ENCODE data around the gene MAGEF1. TPM values are rescaled to one million over a fixed set of nuclear protein-coding genes. Genes with fewer than 3 reads are reported as not detected.

The MAGEF1 gene
- total and polyA plus RNA-seq, 2 of the 13 experiments (the other 11 are each of a cell fraction or from before 2014, with no cell fraction given) = 26.0 to 62.4 TPM

DNA sequence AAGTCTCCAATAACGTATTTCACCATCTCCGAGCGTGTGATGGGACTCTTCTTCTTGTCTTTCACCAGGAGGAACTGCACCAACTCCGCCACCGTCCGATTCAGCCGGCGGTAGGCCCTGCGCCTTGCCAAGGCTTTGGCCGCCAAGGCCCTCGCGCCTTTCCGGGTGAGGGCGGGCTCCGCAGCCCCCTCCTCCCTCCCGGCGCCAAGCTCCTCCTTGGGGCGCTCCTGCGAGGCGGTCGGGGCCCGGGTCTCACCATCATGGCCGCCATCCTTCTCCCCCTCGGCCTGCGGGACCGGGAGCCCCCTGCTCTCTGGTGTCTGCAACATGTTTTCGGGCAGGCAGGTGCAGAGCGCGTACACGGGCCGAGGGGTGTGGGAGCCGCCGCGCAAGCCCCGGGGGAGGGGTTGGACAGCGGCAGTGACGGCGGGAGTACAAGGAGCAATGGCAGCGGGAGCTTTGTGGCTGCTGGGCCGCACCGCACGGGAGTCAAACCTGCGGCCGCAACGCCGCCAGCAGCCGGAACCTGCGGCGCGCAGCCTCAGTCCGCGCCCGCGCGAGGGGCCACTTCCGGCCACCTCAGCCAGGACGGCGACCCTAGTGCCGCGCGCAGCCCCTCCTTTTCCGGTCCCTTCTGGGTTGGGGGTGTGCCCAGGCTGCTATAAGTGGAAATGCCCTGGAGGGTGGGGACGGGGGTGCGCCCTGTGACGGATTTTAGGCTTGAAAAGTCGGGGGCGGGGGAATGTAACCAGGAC, at the start of gene MAGEF1 (continued):
- TF ChIP-seq ZBTB38 (CRISPR knock-in tag; IDR thresholded peaks at IDR 0.05) (peak; percentile 57; the same call in 1 of the 2 replicates), PAF1 (CRISPR knock-in tag; IDR thresholded peaks at IDR 0.05) (no peak), KLF9 (CRISPR knock-in tag; IDR thresholded peaks at IDR 0.05; ENCODE audit: low read depth) (no peak), MTA1 (CRISPR knock-in tag; IDR thresholded peaks at IDR 0.05; ENCODE audit: borderline replicate concordance) (peak; percentile 47; the same call in 1 of the 2 replicates), RXRB (CRISPR knock-in tag; IDR thresholded peaks at IDR 0.05; ENCODE audit: borderline replicate concordance) (peak; percentile 40; the same call in 1 of the 2 replicates), ZNF451 (CRISPR knock-in tag; IDR thresholded peaks at IDR 0.05) (no peak), ZNF724P (CRISPR knock-in tag; IDR thresholded peaks at IDR 0.05; ENCODE audit: borderline replicate concordance) (peak; percentile 73; the same call in 1 of the 2 replicates), NFE2L1 (CRISPR knock-in tag; IDR thresholded peaks at IDR 0.05; ENCODE audit: borderline replicate concordance) (peak; percentile 46; the same call in 1 of the 2 replicates), CHD2 (IDR thresholded peaks at IDR 0.05; ENCODE audit: low read depth, low read length) (no peak), ZSCAN12 (CRISPR knock-in tag; IDR thresholded peaks at IDR 0.05) (no peak; the same call in 1 of the 2 replicates), FOXP1 (IDR thresholded peaks at IDR 0.05) (no peak), FOXP1 (CRISPR knock-in tag; IDR thresholded peaks at IDR 0.05) (no peak), HNRNPK (IDR thresholded peaks at IDR 0.05; ENCODE audit: low read depth, low read length, poor library complexity, severe bottlenecking) (no peak), HDAC6 (IDR thresholded peaks at IDR 0.05; ENCODE audit: low read depth, low read length) (no peak), ZNF501 (CRISPR knock-in tag; IDR thresholded peaks at IDR 0.05) (peak; percentile 87), ZNF616 (CRISPR knock-in tag; IDR thresholded peaks at IDR 0.05; ENCODE audit: low read depth) (no peak), HOXA3 (CRISPR knock-in tag; IDR thresholded peaks at IDR 0.05) (peak; percentile 93), ZFP90 (CRISPR knock-in tag; IDR thresholded peaks at IDR 0.05; ENCODE audit: borderline replicate concordance) (peak; percentile 26; the same call in 1 of the 2 replicates), ELF3 (CRISPR knock-in tag; IDR thresholded peaks at IDR 0.05) (peak; percentile 64), ZNF468 (CRISPR knock-in tag; IDR thresholded peaks at IDR 0.05) (no peak), ZNF329 (CRISPR knock-in tag; IDR thresholded peaks at IDR 0.05; ENCODE audit: low read depth) (no peak; the same call in 1 of the 2 replicates), ZNF292 (CRISPR knock-in tag; IDR thresholded peaks at IDR 0.05; ENCODE audit: borderline replicate concordance, low read depth) (no peak), ISX (CRISPR knock-in tag; conservative IDR thresholded peaks at IDR 0.05) (no peak; the same call in 1 of the 2 replicates), ZNF660 (CRISPR knock-in tag; IDR thresholded peaks at IDR 0.05; ENCODE audit: borderline replicate concordance, low read depth) (no peak), ZNF678 (CRISPR knock-in tag; IDR thresholded peaks at IDR 0.05) (no peak)
- TF ChIP-seq, protein P1, sequence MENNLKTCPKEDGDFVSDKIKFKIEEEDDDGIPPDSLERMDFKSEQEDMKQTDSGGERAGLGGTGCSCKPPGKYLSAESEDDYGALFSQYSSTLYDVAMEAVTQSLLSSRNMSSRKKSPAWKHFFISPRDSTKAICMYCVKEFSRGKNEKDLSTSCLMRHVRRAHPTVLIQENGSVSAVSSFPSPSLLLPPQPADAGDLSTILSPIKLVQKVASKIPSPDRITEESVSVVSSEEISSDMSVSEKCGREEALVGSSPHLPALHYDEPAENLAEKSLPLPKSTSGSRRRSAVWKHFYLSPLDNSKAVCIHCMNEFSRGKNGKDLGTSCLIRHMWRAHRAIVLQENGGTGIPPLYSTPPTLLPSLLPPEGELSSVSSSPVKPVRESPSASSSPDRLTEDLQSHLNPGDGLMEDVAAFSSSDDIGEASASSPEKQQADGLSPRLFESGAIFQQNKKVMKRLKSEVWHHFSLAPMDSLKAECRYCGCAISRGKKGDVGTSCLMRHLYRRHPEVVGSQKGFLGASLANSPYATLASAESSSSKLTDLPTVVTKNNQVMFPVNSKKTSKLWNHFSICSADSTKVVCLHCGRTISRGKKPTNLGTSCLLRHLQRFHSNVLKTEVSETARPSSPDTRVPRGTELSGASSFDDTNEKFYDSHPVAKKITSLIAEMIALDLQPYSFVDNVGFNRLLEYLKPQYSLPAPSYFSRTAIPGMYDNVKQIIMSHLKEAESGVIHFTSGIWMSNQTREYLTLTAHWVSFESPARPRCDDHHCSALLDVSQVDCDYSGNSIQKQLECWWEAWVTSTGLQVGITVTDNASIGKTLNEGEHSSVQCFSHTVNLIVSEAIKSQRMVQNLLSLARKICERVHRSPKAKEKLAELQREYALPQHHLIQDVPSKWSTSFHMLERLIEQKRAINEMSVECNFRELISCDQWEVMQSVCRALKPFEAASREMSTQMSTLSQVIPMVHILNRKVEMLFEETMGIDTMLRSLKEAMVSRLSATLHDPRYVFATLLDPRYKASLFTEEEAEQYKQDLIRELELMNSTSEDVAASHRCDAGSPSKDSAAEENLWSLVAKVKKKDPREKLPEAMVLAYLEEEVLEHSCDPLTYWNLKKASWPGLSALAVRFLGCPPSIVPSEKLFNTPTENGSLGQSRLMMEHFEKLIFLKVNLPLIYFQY (CRISPR knock-in tag; IDR thresholded peaks at IDR 0.05; ENCODE audit: borderline replicate concordance) = no peak
- TF ChIP-seq, protein P2, sequence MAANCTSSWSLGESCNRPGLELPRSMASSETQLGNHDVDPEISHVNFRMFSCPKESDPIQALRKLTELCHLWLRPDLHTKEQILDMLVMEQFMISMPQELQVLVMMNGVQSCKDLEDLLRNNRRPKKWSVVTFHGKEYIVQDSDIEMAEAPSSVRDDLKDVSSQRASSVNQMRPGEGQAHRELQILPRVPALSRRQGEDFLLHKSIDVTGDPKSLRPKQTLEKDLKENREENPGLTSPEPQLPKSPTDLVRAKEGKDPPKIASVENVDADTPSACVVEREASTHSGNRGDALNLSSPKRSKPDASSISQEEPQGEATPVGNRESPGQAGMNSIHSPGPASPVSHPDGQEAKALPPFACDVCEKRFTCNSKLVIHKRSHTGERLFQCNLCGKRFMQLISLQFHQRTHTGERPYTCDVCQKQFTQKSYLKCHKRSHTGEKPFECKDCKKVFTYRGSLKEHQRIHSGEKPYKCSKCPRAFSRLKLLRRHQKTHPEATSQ (CRISPR knock-in tag; IDR thresholded peaks at IDR 0.05; ENCODE audit: borderline replicate concordance) = peak; percentile 51; the same call in 1 of the 2 replicates
